ENCODE measurements around the gene ARHGEF11. TPM values are rescaled to one million over a fixed set of nuclear protein-coding genes. Genes with fewer than 3 reads are reported as not detected.

The ARHGEF11 gene
- total RNA-seq, 1 experiment from 2014 or later: 25.3 TPM

- no peak overlapping the region for H3K4me3 ChIP-seq (ENCODE audit: low read depth, low read length, poor library complexity, severe bottlenecking)
- H3K9me3 ChIP-seq (ENCODE audit: low read depth, low read length, poor library complexity, severe bottlenecking): no peaks in the 10 kb centered on the region
- no peaks in the 10 kb centered on the region for H3K27me3 ChIP-seq (replicated peaks; ENCODE audit: insufficient read depth, low read depth, low read length, poor library complexity)
- intact Hi-C loops (cut with micrococcal nuclease; ENCODE audit: unreplicated experiment): loop anchor here (10.0 kb wide), 1 partner anchor 258 kb away; no protein-coding TSS in a partner anchor
- BruUV-seq (replicated peaks): no TSS peak
- H3K4me1 ChIP-seq (ENCODE audit: insufficient read depth, low read length, poor library complexity, severe bottlenecking): no peaks in the 10 kb centered on the region
- POLR2A ChIA-PET (ENCODE audit: low non-redundant PET): no interaction called here
- TF ChIP-seq EZH2 (IDR thresholded peaks at IDR 0.05; ENCODE audit: borderline replicate concordance, low read depth, low read length, poor library complexity, severe bottlenecking): no peak
- TF ChIP-seq CTCF (conservative IDR thresholded peaks at IDR 0.05; ENCODE audit: low read depth, low read length): no peak
- no peak overlapping the region for H3K27ac ChIP-seq (ENCODE audit: low read depth, low read length, poor library complexity, severe bottlenecking)
- CTCF ChIA-PET: no interaction called here
- no peak for DNase-seq (ENCODE audit: low spot score)
- H3K36me3 ChIP-seq (ENCODE audit: insufficient read depth, low read length, poor library complexity, severe bottlenecking): no peaks in the 10 kb centered on the region
Measured at GRCh38 chr1:156896490-156897033, 149.0 kb downstream of the ARHGEF11 start.

- BruUV-seq (replicated peaks): no TSS peak
- DNase-seq (ENCODE audit: low spot score): no peak
- Histone ChIP-seq H3K9me3 (ENCODE audit: low read depth, low read length, poor library complexity, severe bottlenecking) (no peaks in the 10 kb centered on the region), H3K36me3 (ENCODE audit: insufficient read depth, low read length, poor library complexity, severe bottlenecking) (no peaks in the 10 kb centered on the region), H3K4me3 (ENCODE audit: low read depth, low read length, poor library complexity, severe bottlenecking) (no peak overlapping the region), H3K27ac (ENCODE audit: low read depth, low read length, poor library complexity, severe bottlenecking) (no peak overlapping the region), H3K27me3 (replicated peaks; ENCODE audit: insufficient read depth, low read depth, low read length, poor library complexity) (no peaks in the 10 kb centered on the region), H3K4me1 (ENCODE audit: insufficient read depth, low read length, poor library complexity, severe bottlenecking) (no peaks in the 10 kb centered on the region)
- ChIA-PET POLR2A (ENCODE audit: low non-redundant PET) (no interaction called here), CTCF (no interaction called here)
- no peak for TF ChIP-seq CTCF (conservative IDR thresholded peaks at IDR 0.05; ENCODE audit: low read depth, low read length)
- no peak for TF ChIP-seq EZH2 (IDR thresholded peaks at IDR 0.05; ENCODE audit: borderline replicate concordance, low read depth, low read length, poor library complexity, severe bottlenecking)
- intact Hi-C loops (cut with micrococcal nuclease; ENCODE audit: unreplicated experiment): loop anchor here (10.0 kb wide), 1 partner anchor 259 kb away; no protein-coding TSS in a partner anchor
Measured at GRCh38 chr1:156895927-156896326, 149.6 kb downstream of the ARHGEF11 start.

GRCh38 chr1:156895455-156895812 is 150.1 kb downstream of the ARHGEF11 start:
- Histone ChIP-seq H3K4me3 (ENCODE audit: low read depth, low read length, poor library complexity, severe bottlenecking) (no peak overlapping the region), H3K4me1 (ENCODE audit: insufficient read depth, low read length, poor library complexity, severe bottlenecking) (no peaks in the 10 kb centered on the region), H3K36me3 (ENCODE audit: insufficient read depth, low read length, poor library complexity, severe bottlenecking) (no peaks in the 10 kb centered on the region), H3K9me3 (ENCODE audit: low read depth, low read length, poor library complexity, severe bottlenecking) (no peaks in the 10 kb centered on the region), H3K27ac (ENCODE audit: low read depth, low read length, poor library complexity, severe bottlenecking) (no peak overlapping the region), H3K27me3 (replicated peaks; ENCODE audit: insufficient read depth, low read depth, low read length, poor library complexity) (no peaks in the 10 kb centered on the region)
- CTCF ChIA-PET: no interaction called here
- no peak for TF ChIP-seq EZH2 (IDR thresholded peaks at IDR 0.05; ENCODE audit: borderline replicate concordance, low read depth, low read length, poor library complexity, severe bottlenecking)
- no peak for TF ChIP-seq CTCF (conservative IDR thresholded peaks at IDR 0.05; ENCODE audit: low read depth, low read length)
- BruUV-seq (replicated peaks): no TSS peak
- intact Hi-C loops (cut with micrococcal nuclease; ENCODE audit: unreplicated experiment): loop anchor here (10.0 kb wide), 1 partner anchor 259 kb away; no protein-coding TSS in a partner anchor
- no peak for DNase-seq (ENCODE audit: low spot score)
- POLR2A ChIA-PET (ENCODE audit: low non-redundant PET): no interaction called here
